ENCODE data around the gene LDHB. TPM values are rescaled to one million over a fixed set of nuclear protein-coding genes. Genes with fewer than 3 reads are reported as not detected.
"Not testable (repeated sequence)": the region's sequence is repeated elsewhere in the genome, so short reads cannot be mapped to it uniquely, and the experiment has no call there.

LDHB gene
- total RNA-seq, result 818 and 900 TPM in 2 replicates

DNA sequence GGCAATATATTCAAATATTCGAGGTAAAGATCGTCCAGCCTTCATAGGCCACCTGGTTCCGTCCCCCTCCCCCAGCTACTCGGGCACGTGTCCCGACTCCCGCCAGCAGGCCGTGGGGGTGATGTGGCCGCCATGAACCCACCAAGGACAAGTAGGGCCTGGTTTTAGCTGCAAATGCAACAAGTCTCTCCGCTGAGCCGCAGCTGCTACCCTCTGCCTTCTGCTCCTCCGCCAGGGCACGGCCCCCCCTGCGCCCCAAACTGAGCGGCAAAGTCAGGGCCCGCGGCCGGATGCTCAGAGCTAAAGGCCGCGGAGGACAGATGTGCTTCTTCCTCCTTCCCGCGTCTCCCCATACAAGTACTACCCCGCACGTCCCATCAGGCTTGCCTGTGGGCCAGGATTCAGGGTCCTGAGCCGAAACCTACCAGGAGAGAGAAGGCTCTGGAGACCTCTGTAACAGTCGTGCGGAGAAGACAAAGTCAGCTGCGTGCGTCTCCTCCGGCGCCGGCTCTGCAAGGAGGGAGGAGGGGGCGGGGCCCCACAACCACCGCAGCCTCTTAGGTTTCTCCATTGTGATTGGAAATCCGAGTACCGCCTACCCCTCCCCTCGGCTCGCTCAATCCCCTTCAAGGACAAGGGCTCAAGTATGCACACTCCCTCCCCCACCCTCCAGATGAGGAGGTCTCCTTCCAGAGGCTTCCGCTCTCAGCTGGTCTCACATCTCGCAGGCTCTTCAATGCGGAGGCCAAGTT is at the start of gene LDHB:
TSS of gene LDHB (minus strand) at position 517 of the 752 bp plus-strand sequence. CDS start 3,171 bp downstream, outside the sequence.
- peak; percentile 89 for DNase-seq (ENCODE audit: low read depth, low spot score)

DNA sequence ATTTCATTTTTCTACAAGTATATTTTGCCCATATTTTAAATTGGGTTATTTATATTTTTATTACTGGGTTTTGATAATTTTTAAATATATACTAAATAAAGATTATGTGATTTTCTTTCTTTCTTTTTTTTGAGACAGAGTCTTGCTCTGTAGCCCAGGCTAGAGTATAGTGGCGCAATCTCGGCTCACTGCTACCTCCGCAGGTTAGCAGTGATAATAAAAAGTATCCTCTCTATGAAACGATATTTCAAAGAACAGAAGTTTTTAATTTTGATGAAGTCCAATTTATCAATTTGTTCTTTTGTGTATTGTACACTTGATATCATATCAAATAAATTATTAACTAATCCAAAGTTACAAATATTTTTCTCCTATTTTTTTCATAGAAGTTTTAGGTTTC is 47.2 kb upstream of the LDHB start:
- no peak for DNase-seq (ENCODE audit: low read depth, low spot score)

DNA sequence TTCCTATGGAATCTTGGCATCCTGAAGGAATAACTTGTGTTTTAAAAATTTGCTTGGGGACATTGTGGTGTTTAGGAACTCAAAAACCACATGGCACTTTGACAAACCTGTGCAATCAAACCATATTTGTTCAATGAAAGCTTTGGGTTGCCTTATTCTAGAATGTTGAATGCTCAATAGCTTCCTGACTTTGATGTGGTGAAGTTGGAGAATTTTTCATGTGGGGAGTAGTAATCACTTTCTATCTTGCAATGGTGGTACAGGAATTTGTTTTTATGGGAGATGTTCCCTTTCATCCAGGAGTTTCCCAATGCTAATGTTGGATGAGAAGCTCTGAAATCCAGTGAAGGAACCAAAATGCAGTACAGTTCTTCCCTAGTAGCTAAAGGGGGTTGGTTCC is 42.2 kb upstream of the LDHB start:
- no peak for DNase-seq (ENCODE audit: low read depth, low spot score)

DNA sequence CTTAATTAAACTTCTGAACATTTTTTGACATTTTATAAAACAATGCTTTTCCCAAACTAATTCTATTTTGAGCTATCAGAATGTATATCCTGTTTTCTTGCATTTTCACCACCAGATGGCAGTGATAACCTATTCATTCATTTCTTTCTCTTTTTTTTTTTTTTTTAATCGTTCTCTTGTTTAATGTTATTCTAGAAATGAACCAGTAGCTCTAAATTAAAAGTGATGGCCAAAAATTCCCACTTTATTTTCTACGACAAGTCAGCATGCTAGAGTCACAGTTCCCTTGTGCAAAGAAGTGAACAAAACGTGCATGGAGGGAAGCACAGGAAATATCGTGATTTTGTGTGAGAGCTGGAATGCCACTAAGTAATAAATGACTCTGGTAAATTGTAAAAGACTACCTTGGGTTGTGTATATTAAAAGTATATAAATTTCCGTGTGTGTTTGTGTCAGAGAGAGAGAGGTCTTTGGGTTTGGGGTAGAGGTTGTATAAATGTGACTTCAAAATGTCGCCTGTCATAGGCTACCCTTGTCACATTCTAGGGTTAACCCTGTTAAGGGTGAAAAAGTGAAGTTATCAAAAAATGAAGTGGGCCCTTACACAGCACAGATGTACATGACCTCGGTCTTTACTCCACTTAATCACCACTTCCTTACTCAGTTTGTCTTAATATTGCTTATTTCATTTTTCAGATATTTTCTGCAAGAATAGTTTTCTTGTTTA is 40.4 kb upstream of the LDHB start:
- DNase-seq (ENCODE audit: low read depth, low spot score), result no peak

DNA sequence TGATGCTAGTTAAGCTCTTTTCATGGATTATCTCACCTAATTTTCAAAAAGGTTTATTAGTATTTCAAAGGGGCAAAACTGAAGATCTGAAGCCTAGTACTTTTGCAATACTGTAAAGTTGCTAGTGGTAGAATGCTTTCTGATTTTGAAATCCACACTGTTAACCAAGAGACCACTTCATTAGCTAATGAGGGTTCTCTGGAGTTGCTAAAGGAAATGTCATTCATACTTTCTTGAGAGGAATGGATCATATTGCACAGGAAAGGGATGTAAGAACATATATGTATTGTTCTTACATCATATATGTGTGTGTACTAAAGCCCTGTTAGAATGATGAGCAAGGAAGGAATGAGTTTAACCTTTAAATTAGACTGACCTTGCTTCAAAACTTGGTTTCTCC is 39.0 kb upstream of the LDHB start:
- no peak for DNase-seq (ENCODE audit: low read depth, low spot score)

DNA sequence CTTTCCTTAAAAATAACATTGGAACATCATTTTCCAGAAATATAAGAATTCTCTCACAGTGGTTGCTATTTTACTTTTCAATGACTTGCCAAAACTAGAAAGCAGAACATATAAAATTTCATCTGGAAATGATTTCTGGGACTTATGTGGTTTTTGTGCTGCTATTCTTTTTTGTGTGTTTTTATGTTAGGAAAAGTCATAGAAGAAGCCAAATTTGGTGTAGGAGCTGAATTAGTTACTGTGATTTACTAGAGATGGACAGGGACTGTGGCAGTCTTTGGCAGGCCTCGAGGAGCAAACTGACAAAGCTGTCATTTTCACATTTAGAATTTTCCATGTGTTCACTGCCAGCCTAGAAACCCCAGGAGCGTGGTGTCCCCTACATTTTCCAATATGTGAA is 38.3 kb upstream of the LDHB start:
- no peak for DNase-seq (ENCODE audit: low read depth, low spot score)

DNA sequence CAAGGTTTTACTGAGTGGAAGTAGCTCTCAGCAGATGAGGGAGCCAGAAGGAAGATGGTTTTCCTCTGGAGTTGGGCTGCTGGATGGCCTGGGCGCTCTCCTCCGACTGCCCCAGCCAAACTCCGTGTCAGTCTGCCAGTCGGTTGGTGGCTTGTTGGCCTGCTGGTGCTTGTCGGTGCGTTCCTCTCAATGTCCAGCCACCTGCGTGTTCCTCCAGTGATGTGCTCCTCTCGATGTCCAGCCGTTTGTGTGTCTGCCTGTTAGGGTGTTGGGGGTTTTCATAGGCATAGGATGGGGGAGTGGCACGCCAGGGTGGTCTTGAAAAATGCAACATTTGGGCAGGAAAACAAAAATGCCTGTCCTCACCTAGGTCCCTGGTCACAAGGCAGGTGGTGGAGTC is 37.0 kb upstream of the LDHB start:
- DNase-seq (ENCODE audit: low read depth, low spot score), result no peak

DNA sequence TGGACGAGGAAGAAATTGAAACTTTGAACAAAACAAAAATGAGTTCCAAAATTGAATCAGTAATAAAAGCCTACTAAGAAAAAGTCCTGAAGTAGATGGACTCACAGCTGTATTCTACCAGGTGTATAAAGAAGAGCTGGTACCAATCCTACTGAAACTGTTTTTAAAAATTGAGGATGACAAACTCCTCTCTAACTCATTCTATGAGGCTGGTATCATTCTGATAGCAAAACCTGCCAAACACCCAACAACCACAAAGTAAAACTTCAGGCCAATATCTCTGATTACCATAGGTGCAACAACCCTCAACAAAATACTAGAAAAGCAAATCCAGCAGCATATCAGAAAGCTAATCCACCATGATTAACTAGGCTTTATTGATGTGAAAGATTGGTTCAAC is 33.9 kb upstream of the LDHB start:
- no peak for DNase-seq (ENCODE audit: low read depth, low spot score)

DNA sequence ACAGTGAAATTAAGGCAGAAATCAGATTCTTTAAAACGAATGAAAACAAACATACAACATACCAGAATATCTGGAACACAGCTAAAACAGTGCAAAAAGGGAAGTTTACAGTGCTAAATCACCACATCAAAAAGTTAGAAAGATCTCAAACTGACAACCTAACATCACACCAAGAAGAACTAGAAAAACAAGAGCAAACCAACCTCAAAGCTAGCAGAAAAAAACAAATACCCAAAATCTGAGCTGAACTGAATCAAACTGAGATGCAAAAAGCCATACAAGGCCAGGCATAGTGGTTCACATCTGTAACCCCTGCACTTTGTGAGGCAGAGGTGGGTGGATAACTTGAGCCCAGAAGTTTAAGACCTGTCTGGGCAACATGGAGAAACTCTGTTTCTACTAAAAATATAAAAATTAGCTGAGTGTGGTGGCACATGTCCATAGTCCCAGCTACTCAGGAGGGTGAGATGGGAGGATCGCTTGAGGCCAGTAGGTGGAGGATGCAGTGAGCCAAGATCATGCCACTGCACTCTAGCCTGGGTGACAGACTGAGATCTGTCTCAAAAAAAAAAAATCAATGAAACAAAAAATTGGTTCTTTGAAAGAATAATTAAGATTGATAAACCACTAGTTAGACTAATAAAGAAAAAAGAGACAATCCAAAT is 33.2 kb upstream of the LDHB start:
- DNase-seq (ENCODE audit: low read depth, low spot score), result no peak

DNA sequence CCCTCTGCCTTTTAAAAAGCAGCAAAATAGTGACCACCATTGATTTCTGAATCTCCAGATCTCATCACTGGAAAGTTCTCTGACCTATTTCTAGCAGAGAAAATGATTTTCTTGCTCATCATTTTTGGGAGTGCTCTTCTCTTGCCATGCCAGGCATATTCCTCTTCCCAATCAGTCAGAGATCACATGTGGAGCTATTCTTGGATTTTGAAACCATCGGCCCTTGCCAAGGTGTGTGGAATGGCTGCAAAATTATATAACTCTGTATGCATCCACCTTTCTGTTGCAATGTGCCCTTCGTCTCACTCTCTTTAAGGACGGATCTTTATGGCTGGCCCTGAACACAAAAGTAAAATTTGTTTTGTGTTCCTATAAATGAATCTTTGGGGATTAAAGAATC is 25.5 kb upstream of the LDHB start:
- no peak for DNase-seq (ENCODE audit: low read depth, low spot score)

DNA sequence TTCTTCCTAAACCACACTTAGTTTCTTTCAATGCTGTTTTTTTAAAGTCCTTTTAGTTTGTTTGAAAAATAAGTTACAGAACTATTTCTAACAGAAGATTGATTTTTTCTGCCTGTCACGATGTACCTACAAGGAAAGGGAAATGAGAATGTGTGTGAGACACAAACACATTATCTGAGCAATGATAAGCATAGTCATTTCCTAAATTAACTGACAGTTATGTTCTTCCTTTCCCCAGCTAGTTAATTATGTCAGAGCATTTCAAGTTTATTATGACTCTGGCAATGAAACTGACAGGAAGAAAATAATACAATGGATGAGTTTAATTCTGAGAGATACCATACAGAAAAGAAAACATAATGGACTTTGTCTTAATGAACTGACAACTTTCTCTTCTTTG is 21.3 kb upstream of the LDHB start:
- DNase-seq (ENCODE audit: low read depth, low spot score), result no peak

DNA sequence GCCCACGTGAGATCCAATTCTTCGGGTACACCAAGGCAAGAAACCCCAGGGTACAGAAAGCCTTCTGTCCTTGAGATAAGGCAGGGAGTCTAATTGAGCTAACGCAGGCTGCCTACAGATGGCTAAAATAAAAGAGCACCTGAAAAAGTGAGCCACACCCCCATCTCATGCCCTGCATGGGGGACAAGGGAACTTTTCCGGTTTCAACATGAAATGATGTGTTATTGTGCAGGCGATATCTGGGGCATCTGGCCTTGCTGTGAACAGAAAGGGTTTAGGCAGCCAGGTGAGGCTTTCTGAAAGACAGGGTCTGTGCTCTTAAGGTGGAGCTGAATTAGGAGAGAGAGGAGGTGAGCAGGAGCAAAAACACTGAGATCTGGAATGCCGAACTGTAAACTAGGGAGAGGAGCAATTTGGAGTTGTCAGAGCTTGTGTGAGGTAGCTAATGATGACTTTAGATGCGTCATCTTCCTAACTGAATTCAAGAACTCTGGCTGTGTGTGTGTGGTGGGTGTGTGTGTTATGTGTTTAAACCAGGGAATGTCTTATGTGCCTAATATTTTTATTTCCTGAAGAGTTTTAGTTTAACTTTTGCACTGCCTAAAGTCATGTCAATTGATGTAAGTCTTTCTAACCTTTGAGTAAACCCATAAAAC is 20.1 kb upstream of the LDHB start:
- DNase-seq (ENCODE audit: low read depth, low spot score), result no peak

DNA sequence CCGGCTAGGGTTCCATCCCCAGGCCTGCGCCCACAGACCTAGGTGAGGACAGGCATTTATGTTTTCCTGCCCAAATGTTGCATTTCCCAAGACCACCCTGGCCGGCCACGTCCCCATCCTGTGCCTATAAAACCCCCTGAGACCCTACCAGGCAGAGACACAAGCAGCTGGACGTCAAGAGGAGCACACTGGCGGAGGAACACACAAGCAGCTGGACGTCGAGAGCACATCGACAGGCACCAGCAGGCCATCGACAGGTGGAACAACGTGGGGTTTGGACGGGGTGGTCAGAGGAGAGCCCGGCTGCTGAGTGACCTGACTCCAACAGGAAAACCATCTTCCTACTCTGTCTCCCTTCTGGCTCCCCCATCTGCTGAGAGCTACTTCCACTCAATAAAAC is 19.6 kb upstream of the LDHB start:
- no peak for DNase-seq (ENCODE audit: low read depth, low spot score)

DNA sequence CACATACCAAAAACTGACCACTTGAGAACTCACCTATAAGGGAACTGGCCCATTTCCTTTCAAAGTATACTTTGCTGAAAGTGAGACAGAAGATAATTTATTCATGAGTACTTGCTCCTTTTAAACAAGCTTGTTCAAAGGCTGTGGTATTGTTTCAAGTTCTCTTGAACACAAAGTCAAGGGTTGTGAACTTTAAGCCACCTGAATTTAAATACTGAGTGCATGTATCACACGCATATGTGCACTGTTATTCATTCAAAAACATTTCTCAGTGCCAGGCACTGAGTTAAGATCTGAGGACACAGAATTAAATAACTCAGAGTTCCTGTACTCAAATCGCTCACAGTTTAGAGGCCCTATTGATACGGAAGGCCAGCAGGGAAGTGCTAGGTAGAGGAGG is 19.1 kb upstream of the LDHB start:
- no peak for DNase-seq (ENCODE audit: low read depth, low spot score)

DNA sequence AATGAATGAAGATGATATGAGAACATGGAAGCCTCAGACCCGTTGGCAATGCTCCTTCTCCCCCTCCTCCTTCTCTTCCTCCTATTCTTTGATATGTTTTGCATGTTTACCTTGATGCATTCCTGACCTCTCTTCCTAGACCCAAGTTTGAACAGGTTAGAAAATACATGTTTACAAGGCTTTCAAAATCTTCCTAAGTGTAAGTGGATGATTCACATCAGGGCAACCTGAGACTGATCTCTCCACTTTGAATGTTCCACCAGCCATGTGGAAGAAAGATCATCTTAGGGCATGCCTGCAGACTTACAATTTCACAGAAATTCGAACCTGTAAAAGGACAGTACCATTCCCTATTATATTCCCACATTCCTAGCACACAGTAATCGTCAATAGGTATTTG is 18.0 kb upstream of the LDHB start:
- no peak for DNase-seq (ENCODE audit: low read depth, low spot score)

DNA sequence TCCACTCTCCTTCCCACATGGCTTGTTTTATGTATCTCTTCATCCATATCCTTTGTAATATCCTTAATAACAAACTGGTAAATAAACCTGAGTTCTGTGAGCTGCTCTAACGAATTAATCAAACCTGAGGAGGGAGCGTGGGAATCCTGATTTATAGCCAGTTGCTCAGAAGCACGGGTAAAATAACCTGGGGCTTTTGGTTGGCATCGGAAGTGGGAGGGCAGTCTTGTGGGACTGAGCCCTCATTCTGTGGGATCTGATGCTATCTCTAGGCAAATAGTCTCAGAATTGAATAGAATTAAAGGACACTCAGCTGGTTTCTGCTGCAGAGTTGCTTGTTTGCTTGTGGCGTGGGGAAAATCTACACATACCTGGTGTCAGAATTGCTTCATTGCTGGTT is 17.5 kb upstream of the LDHB start:
- no peak for DNase-seq (ENCODE audit: low read depth, low spot score)

DNA sequence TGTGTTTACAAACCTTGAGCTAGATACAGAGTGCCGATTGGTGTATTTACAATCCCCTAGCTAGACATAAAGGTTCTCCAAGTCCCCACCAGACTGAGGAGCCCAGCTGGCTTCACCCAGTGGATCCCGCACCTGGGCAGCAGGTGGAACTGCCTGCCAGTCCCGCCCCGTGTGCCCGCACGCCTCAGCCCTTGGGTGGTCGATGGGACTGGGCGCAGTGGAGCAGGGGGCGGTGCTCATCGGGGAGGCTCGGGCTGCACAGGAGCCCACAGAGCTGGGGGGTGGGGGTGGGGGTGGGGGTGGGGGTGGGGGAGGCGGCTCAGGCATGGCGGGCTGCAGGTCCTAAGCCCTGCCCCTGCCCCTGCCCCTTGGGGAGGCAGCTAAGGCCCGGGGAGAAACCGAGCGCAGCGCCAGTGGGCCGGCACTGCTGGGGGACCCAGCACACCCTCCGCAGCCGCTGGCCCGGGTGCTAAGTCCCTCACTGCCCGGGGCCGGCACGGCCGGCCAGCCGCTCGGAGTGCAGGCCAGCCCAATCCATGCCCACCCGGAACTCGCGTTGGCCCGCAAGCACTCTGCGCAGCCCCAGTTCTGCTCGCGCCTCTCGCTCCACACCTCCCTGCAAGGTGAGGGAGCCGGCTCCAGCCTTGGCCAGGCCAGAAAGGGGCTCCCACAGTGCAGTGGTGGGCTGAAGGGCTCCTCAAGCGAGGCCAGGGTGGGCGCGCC is 16.3 kb upstream of the LDHB start:
- DNase-seq (ENCODE audit: low read depth, low spot score), result not testable (repeated sequence)

DNA sequence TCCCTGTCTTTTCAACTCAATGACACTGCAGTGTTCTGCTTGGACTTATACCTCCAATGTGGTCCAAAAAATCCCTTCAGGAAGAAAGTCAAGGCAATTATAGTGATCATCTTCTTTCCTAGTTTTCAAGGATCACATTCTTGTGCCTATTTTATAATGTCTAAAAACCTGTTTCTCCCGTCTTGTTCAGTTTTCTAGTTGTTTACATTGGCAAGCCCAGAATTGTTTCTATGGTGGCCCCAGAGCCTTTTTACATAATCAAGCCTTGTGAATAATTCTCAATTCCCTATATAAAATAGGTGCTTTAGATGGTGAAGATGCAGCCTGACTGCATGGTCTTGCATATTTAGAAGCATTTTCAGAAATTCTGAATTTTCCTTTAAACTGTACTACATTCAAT is 14.5 kb upstream of the LDHB start:
- no peak for DNase-seq (ENCODE audit: low read depth, low spot score)

DNA sequence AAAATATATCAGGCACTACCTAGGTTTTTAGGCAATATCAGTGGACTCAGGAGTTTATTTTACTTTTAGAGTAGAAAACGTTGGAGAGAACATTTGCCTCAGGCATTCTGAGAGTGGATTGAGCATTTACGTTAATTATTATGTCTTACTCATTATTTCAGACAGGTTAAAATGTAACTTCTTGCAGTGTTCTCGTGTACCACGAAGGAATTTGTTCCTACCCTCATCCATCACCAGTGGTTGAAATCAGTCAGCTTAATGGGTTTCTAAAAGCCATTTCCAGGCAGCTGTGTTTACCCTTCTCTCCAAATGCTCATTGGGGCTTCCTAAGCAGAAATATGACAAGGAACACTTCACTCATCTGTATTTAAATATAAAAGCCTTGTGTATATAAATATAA is 9.1 kb upstream of the LDHB start:
- DNase-seq (ENCODE audit: low read depth, low spot score), result no peak

DNA sequence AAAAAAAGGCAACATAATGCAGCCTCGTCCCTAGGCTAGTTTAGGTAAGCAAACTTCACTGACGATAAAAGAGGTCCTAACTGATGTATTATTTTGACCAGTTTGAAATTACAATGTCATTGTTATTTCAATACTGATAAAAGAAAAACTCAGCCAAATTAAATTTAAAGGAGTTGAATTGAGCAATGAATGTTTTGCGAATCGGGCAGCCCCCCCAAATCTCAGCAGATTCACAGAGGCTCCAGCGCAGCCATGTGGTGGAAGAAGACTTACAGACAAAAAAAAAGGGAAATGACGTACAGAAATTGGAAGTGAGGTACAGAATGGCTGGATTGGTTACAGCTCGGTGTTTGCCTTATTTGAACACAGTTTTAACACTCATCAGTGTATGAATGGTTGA is 8.2 kb upstream of the LDHB start:
- DNase-seq (ENCODE audit: low read depth, low spot score), result no peak

DNA sequence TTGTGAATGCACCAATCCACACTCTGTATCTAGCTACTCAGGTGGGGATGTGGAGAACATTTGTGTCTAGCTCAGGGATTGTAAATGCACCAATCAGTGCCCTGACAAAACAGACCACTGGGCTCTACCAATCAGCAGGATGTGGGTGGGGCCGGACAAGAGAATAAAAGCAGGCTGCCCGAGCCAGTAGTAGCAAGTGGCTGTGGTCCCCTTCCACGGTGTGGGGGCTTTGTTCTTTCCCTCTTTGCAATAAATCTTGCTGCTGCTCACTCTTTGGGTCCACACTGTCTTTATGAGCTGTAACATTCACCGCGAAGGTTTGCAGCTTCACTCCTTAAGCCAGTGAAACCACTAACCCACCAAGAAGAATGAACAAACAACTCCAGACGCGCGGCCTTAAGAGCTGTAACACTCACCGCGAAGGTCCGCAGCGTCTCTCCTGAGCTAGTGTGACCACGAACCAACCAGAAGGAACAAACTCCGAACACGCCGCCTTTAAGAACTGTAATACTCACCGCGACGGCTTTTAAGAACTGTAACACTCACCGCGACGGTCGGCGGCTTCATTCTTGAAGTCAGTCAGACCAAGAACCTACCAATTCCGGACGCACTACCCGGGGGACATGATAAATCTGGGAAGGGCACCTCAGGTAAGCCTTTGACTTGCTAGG is 4.6 kb upstream of the LDHB start:
- no peak for DNase-seq (ENCODE audit: low read depth, low spot score)

Data from pulmonary artery endothelial cell (primary cell).